22Rv1 (cell line): ENCODE results near the gene SERAC1.

Experiments
- H3K27ac ChIP-seq: fragments of 450-650 bp; 2 replicates; pipeline ENCODE4 v1.5.1; 2017
- ZFX ChIP-seq: fragments of 450-650 bp; IDR thresholded peaks from 2 replicates; pipeline ENCODE4 v1.6.1; 2017; ENCODE audit warnings: antibody characterized with exemption, borderline replicate concordance
- TF ChIP-seq, protein P1 (sequence below): fragments of 450-650 bp; IDR thresholded peaks from 2 replicates; pipeline ENCODE4 v1.5.1; 2017; ENCODE audit warnings: mild to moderate bottlenecking

The SERAC1 gene

DNA sequence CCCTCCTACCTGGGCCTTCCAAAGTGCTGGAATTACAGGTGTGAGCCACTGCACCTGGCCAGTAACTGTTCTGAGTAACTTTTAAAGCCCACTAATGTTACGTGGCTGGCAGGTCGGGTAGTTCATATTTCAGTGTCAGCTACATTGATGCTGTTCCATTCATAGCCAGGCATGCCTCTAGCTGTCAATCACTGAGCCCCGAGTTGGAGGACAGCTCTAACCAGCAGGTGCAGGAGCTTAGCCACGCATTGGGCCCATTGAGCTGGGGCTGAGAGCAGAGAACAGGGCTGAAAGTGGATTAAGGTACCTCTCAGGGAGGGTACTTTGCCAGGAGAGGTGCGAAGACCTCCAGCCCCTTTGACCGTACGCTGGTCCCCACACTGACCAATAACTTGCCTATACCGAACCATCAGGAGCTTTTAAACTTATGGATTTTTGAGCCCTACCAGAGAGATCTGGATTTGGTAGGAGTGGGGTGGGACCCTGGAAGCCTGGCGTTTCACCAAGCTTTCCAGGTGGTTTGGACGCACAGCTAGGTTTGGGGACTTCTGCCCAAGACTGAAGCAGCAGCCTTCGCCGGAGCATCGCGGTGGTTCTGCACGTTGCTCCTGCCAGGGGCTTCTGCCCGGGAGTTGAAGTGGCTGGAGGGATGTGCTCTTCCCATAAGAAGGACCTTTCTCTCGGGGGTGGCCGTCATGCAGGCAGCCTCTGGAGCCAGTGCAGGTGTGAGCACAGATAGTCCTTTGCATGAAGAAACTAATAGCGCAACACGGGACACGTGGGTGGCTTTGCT, 82.6 kb downstream of the SERAC1 start:
- TF ChIP-seq ZFX: no peak
- TF ChIP-seq, protein P1, sequence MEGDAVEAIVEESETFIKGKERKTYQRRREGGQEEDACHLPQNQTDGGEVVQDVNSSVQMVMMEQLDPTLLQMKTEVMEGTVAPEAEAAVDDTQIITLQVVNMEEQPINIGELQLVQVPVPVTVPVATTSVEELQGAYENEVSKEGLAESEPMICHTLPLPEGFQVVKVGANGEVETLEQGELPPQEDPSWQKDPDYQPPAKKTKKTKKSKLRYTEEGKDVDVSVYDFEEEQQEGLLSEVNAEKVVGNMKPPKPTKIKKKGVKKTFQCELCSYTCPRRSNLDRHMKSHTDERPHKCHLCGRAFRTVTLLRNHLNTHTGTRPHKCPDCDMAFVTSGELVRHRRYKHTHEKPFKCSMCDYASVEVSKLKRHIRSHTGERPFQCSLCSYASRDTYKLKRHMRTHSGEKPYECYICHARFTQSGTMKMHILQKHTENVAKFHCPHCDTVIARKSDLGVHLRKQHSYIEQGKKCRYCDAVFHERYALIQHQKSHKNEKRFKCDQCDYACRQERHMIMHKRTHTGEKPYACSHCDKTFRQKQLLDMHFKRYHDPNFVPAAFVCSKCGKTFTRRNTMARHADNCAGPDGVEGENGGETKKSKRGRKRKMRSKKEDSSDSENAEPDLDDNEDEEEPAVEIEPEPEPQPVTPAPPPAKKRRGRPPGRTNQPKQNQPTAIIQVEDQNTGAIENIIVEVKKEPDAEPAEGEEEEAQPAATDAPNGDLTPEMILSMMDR: no peak
- H3K27ac ChIP-seq: no peak overlapping the region

DNA sequence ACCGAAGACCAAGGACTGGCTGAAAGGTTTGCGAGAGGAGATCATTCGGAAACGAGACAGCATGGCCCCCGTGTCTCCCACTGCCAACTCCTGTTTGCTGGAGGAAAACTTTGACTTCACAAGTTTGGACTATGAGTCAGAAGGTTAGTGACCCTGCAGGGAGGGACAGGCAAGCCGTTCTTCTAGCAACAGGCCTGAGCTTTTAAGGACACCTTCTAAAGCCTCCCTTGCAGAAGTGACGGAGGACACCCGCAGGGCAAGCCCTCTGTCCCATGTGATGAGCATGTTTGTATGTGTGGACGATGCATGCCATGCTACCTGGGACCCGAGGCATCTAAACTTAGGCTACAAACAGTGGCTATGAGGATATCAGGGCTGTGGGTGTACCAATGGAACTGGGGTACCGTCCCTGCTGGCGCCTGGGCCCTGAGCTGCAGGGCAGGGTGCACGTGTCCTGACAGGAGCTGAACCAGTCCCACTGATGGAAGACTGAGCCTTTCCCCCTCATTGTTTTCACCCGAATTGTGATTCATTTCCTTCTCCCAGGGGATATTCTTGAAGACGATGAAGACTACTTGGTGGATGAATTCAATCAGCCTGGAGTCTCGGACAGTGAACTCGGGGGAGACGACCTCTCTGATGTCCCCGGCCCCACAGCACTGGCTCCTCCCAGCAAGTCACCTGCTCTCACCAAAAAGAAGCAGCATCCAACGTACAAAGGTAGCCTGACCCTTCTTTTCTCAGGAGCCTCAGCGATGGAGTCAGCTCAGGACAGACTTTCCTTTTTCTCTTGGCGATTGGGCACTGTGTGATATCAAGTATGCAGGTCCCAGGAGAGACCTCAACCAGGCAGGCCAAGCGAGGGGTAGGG, 84.4 kb downstream of the SERAC1 start:
- TF ChIP-seq, protein P1: no peak
- TF ChIP-seq ZFX: no peak

DNA sequence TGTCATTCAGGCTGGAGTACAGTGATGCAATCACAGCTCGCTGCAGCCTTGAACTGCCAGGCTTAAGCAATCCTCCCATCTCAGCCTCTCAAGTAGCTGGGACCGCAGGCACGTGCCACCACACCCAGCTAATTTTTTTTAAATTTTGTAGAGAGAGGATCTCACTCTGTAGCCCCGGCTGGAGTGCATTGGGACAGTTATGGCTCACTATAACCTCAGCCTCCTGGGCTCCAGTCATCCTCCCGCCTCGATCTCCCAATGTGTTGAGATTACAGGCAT, 86.5 kb downstream of the SERAC1 start:
- TF ChIP-seq, protein P1: no peak
- no peak for TF ChIP-seq ZFX
- H3K27ac ChIP-seq: no peak overlapping the region

More for the DNA sequence above, 84.4 kb downstream of the SERAC1 start:
- H3K27ac ChIP-seq: no peak overlapping the region

DNA sequence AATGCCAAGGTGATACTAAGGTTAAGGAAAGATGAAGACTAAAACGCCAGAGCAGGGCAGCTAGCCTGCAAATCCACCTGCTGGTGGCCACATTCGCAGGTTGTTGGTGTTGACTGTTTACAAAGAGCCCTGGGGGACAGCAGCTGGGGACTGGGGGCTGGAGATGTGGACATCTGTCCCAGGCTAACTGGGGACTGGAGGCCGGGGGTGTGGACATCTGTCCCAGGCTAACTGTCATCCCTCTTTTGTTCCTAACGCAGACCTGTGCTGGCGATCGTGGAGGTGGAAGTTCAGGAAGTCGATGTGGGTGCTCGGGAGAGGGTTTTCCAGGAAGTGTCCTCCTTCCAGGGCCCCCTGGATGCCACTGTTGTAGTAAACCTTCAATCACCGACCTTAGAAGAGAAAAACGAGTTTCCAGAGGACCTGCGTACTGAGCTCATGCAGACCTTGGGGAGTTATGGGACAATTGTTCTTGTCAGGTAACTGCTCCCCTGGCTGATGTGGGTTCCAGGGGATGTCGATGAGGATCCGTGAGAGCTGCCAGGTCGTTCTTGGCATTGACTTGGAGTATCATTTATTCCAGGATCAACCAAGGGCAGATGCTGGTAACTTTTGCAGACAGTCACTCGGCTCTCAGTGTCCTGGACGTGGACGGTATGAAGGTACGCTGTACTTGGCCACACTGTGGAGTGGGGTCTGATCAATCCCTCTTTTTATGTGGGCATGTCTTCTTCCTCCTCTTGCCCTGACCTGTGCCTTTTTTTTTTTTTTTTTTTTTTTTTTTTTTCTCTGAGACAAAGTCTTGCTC, 87.0 kb downstream of the SERAC1 start:
- no peak overlapping the region for H3K27ac ChIP-seq
- TF ChIP-seq ZFX: no peak
- TF ChIP-seq, protein P1: no peak

DNA sequence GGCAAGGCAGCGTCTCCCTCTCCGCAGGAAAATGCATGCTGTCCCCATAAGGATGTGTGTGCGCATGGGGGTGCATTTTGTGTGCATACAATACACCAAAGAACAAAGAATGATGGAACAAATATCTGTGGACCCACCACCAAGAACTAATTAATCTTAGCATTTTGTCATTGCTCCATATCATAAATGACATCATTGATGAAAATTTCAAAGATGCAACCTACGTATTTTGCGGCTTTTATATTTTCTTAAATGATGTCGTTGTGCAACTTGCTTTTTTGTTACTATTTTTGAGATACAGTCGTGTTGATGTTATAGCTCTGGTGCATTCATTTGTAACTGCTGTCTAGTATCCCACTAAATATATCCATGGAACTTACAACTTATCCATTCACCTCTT, 89.7 kb downstream of the SERAC1 start:
- H3K27ac ChIP-seq: no peak overlapping the region
- TF ChIP-seq, protein P1: no peak
- no peak for TF ChIP-seq ZFX

DNA sequence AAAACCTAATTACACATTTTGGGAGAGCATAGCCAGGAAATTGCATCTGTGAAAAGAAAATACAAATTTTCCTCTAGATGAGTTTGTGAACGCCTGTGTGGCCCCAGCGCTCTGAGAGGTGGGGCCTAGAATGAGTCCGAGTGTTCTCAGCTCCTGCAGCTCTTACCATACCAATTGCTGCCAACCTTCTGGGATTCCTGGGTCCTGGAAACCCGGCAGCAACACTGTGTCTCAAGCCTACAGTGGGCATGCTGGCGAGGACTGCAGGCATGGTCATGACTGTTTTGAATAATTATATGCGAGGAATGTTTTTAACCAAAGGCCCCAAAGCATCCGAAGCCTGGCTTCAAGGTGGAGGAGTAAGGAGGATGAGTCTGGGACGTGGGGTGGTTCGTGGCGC, 90.4 kb downstream of the SERAC1 start:
- H3K27ac ChIP-seq: no peak overlapping the region
- TF ChIP-seq ZFX: no peak
- TF ChIP-seq, protein P1: no peak
